ENCODE measurements around the gene SIGLEC11.

The SIGLEC11 gene

DNA sequence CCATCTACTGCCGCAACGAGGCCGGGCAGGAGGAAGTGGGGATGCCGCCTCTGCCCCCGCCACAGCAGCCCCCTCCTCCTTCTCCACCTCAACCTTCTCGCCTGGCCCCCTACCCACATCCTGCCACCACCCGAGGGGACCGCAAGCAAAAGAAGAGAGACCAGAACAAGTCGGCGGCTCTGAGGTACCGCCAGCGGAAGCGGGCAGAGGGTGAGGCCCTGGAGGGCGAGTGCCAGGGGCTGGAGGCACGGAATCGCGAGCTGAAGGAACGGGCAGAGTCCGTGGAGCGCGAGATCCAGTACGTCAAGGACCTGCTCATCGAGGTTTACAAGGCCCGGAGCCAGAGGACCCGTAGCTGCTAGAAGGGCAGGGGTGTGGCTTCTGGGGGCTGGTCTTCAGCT, 28.2 kb downstream of the SIGLEC11 start:
- Mint-ChIP-seq H3K27ac (no peak overlapping the region), H3K9me3 (peaks cover 3% of the 10 kb centered on the region), H3K36me3 (ENCODE audit: low read depth) (peaks cover 34% of the 10 kb centered on the region), H3K4me1 (peaks cover 25% of the 10 kb centered on the region), H3K27me3 (ENCODE audit: low read depth, poor library complexity) (peaks cover 22% of the 10 kb centered on the region), H3K4me3 (no peak overlapping the region)
- no peak for DNase-seq
- TF ChIP-seq, protein P1, sequence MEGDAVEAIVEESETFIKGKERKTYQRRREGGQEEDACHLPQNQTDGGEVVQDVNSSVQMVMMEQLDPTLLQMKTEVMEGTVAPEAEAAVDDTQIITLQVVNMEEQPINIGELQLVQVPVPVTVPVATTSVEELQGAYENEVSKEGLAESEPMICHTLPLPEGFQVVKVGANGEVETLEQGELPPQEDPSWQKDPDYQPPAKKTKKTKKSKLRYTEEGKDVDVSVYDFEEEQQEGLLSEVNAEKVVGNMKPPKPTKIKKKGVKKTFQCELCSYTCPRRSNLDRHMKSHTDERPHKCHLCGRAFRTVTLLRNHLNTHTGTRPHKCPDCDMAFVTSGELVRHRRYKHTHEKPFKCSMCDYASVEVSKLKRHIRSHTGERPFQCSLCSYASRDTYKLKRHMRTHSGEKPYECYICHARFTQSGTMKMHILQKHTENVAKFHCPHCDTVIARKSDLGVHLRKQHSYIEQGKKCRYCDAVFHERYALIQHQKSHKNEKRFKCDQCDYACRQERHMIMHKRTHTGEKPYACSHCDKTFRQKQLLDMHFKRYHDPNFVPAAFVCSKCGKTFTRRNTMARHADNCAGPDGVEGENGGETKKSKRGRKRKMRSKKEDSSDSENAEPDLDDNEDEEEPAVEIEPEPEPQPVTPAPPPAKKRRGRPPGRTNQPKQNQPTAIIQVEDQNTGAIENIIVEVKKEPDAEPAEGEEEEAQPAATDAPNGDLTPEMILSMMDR (IDR thresholded peaks at IDR 0.05): no peak

DNA sequence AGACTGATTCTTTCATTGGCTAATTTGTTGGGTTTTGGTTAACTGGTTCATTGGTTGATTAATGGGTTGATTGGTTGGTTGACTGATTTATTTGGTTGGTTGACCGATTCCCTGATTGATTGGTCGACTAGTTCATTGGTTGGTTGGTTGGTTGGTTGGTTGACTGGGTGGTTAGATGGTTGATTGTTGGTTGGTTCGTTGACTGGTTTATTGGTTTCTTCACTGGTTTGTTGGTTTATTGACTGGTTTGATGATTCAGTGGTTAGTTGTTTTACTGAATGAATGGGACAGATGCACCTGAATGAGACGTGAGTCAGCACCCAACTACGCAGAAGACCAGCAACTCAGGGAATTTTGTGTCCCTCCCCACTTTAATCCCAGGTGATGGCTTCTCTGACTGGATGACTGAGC, 28.9 kb downstream of the SIGLEC11 start:
- Mint-ChIP-seq H3K27ac (no peak overlapping the region), H3K9me3 (peaks cover 3% of the 10 kb centered on the region), H3K36me3 (ENCODE audit: low read depth) (peaks cover 41% of the 10 kb centered on the region), H3K27me3 (ENCODE audit: low read depth, poor library complexity) (peaks cover 19% of the 10 kb centered on the region), H3K4me1 (peaks cover 31% of the 10 kb centered on the region), H3K4me3 (no peak overlapping the region)
- TF ChIP-seq, protein P1 (IDR thresholded peaks at IDR 0.05): no peak
- DNase-seq: no peak

DNA sequence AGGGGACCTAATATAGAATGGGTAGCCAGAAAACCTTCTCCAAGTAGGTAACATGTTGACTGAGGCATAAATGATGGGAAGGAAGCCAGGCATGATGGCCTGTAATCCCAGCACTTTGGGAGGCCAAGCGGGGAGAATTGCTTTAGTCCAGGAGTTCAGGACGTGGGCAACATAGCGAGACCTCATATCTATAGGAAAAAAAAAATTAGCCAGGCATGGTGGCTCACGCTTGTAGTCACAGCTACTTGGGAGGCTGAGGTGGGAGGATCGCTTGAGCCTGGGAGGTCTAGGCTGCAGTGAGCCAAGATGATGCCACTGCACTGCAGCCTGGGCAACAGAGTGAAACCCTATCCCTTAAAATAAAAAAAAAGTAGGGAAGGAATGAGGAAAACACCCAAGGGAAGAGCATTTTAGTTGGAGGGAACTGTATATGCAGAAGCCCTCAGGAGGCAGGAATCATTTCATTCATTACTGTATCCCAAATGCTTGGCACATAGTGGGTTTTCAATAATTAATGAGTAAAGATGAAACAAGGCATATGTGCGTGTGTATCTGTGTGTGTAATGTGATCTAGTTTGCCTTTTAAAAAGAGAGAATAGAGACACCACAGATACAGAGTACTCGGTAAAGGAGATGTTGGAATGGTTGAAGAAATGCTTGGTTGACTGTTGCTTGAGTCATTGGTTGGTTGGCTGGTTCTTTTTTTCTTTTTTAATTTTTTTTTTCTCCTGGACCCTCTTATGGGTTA, 29.5 kb downstream of the SIGLEC11 start:
- H3K4me3 Mint-ChIP-seq: no peak overlapping the region
- no peak for DNase-seq
- H3K9me3 Mint-ChIP-seq: peaks cover 3% of the 10 kb centered on the region
- TF ChIP-seq, protein P1 (IDR thresholded peaks at IDR 0.05): no peak
- peaks cover 44% of the 10 kb centered on the region for H3K36me3 Mint-ChIP-seq (ENCODE audit: low read depth)
- no peak overlapping the region for H3K27ac Mint-ChIP-seq
- peaks cover 18% of the 10 kb centered on the region for H3K27me3 Mint-ChIP-seq (ENCODE audit: low read depth, poor library complexity)
- peaks cover 34% of the 10 kb centered on the region for H3K4me1 Mint-ChIP-seq

DNA sequence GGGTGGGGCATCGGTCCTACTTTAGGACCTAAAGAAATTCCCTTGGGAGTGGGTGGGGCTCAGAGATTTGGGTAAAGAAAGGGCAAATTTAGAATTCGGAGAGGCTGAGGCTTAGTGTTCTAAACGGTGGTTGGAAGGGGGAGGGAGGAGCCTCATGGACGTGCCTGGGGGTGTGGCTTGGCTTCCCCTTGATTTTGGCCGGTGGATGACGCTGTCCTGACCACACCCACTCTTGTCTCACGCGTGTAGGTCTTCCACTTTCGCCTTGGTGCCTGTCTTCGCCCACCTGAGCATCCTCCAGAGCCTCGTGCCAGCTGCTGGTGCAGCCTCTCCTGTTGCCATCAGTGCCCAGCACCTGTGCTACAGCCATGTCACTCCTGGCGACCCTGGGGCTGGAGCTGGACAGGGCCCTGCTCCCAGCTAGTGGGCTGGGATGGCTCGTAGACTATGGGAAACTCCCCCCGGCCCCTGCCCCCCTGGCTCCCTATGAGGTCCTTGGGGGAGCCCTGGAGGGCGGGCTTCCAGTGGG, 30.4 kb downstream of the SIGLEC11 start:
- Mint-ChIP-seq H3K9me3 (peaks cover 3% of the 10 kb centered on the region), H3K4me1 (peaks cover 38% of the 10 kb centered on the region), H3K36me3 (ENCODE audit: low read depth) (peaks cover 49% of the 10 kb centered on the region), H3K4me3 (peak overlapping the region; percentile 94), H3K27me3 (ENCODE audit: low read depth, poor library complexity) (peaks cover 14% of the 10 kb centered on the region), H3K27ac (peak overlapping the region; percentile 22)
- peak; percentile 29 for DNase-seq
- TF ChIP-seq, protein P1 (IDR thresholded peaks at IDR 0.05): no peak

DNA sequence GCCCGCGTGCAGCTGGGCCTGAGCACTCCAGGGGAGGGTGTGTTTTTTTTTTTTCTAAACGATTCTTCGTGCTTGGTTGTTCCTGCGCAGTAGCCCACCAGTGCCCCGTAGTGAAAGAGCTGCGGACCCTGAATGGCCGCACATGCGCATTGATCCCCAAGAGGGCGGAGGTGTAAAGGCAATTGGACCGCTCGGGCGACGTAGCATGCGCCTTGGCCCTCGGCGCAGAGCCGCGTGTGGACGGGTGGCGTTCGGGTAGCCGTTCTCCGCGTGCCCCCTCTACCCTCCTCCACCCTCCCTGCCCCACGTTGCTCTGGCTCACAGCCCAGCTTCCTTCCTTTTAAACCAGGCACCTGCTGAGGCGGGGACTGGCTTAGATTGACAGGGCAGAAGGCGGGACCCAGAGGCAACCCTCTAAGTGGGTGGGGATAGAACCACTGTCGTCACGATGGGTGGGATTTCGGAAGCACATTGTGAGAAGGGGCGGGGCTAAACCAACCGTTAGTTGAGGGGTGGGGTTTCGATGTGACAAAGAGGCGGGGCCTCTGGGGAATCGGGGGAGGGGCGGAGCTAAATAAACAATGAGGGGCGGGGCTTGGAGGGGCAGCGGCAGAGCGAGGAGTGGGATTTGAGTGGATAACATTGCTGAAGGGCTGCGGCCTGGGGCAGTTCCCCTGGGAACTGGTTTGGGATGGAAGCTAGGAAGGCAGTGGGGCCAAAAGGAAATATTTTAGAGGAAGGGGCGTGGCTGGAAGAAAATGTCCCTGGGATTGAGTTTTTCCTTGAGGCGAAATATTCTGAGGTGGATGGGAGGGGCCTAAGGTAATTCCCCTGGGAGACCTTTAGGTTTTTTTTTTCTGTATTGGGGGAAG, 31.1 kb downstream of the SIGLEC11 start:
- TF ChIP-seq, protein P1 (IDR thresholded peaks at IDR 0.05): no peak
- Mint-ChIP-seq H3K4me1 (peaks cover 43% of the 10 kb centered on the region), H3K9me3 (peaks cover 3% of the 10 kb centered on the region), H3K27me3 (ENCODE audit: low read depth, poor library complexity) (peaks cover 10% of the 10 kb centered on the region), H3K4me3 (peak overlapping the region; percentile 94), H3K36me3 (ENCODE audit: low read depth) (peaks cover 54% of the 10 kb centered on the region), H3K27ac (peak overlapping the region; percentile 99)
- peak; percentile 95 for DNase-seq
